ENCODE measurements around the gene SAMD3. TPM values are rescaled to one million over a fixed set of nuclear protein-coding genes. Genes with fewer than 3 reads are reported as not detected.

The SAMD3 gene
- total RNA-seq, 1 experiment from 2014 or later: 1.5 TPM

GRCh38 chr6:130115036-130115435 is 107.7 kb downstream of the SAMD3 start:
- no peaks in the 10 kb centered on the region for H3K4me1 Mint-ChIP-seq (ENCODE audit: low read depth, unreplicated experiment)
- no peaks in the 10 kb centered on the region for H3K27me3 ChIP-seq (replicated peaks; ENCODE audit: control insufficient read depth, insufficient read depth, low read length)
- no peak overlapping the region for H3K4me3 ChIP-seq (ENCODE audit: low read depth, low read length)
- no peaks in the 10 kb centered on the region for H3K4me1 ChIP-seq
- intact Hi-C loops (cut with micrococcal nuclease; ENCODE audit: unreplicated experiment): no loop called here
- no peak for DNase-seq
- H3K36me3 Mint-ChIP-seq (ENCODE audit: insufficient read depth, unreplicated experiment): no peaks in the 10 kb centered on the region
- ChIA-PET POLR2A (no interaction called here), CTCF (interaction anchor here (0.7 to 0.8 kb wide), 2 partner anchors 17 to 384 kb away, joined by 6 to 10 read pairs; no protein-coding TSS in a partner anchor)
- no peaks in the 10 kb centered on the region for H3K36me3 ChIP-seq (ENCODE audit: control insufficient read depth, insufficient read depth, low read length)
- H3K27ac Mint-ChIP-seq (ENCODE audit: unreplicated experiment): no peak overlapping the region
- no peak for TF ChIP-seq CTCF (IDR thresholded peaks at IDR 0.05; ENCODE audit: insufficient read depth in 1 of 2, low read depth in 1 of 2, low read length in 1 of 2, severe bottlenecking in 1 of 2, unreplicated experiment in 1 of 2)
- H3K4me3 Mint-ChIP-seq (ENCODE audit: unreplicated experiment): no peak overlapping the region
- no peaks in the 10 kb centered on the region for H3K27me3 Mint-ChIP-seq (ENCODE audit: insufficient read depth, unreplicated experiment)
- BruUV-seq (replicated peaks): no TSS peak
- no peaks in the 10 kb centered on the region for H3K9me3 Mint-ChIP-seq (ENCODE audit: unreplicated experiment)
- H3K9me3 ChIP-seq: no peaks in the 10 kb centered on the region

- ChIA-PET POLR2A (no interaction called here), CTCF (no interaction called here)
- TF ChIP-seq CTCF (IDR thresholded peaks at IDR 0.05; ENCODE audit: insufficient read depth in 1 of 2, low read depth in 1 of 2, low read length in 1 of 2, severe bottlenecking in 1 of 2, unreplicated experiment in 1 of 2): no peak
- no peaks in the 10 kb centered on the region for H3K9me3 ChIP-seq
- Mint-ChIP-seq H3K4me3 (ENCODE audit: unreplicated experiment) (no peak overlapping the region), H3K27ac (ENCODE audit: unreplicated experiment) (no peak overlapping the region), H3K9me3 (ENCODE audit: unreplicated experiment) (no peaks in the 10 kb centered on the region), H3K4me1 (ENCODE audit: low read depth, unreplicated experiment) (no peaks in the 10 kb centered on the region), H3K36me3 (ENCODE audit: insufficient read depth, unreplicated experiment) (no peaks in the 10 kb centered on the region), H3K27me3 (ENCODE audit: insufficient read depth, unreplicated experiment) (no peaks in the 10 kb centered on the region)
- no peaks in the 10 kb centered on the region for H3K27me3 ChIP-seq (replicated peaks; ENCODE audit: control insufficient read depth, insufficient read depth, low read length)
- no peak overlapping the region for H3K4me3 ChIP-seq (ENCODE audit: low read depth, low read length)
- intact Hi-C loops (cut with micrococcal nuclease; ENCODE audit: unreplicated experiment): no loop called here
- no peak for DNase-seq
- no peaks in the 10 kb centered on the region for H3K36me3 ChIP-seq (ENCODE audit: control insufficient read depth, insufficient read depth, low read length)
- no TSS peak for BruUV-seq (replicated peaks)
- H3K4me1 ChIP-seq: no peaks in the 10 kb centered on the region
Measured at GRCh38 chr6:130113201-130113710, 109.5 kb downstream of the SAMD3 start.

- Mint-ChIP-seq H3K27ac (ENCODE audit: unreplicated experiment) (no peak overlapping the region), H3K27me3 (ENCODE audit: insufficient read depth, unreplicated experiment) (no peaks in the 10 kb centered on the region), H3K9me3 (ENCODE audit: unreplicated experiment) (no peaks in the 10 kb centered on the region), H3K4me3 (ENCODE audit: unreplicated experiment) (no peak overlapping the region), H3K4me1 (ENCODE audit: low read depth, unreplicated experiment) (no peaks in the 10 kb centered on the region), H3K36me3 (ENCODE audit: insufficient read depth, unreplicated experiment) (no peaks in the 10 kb centered on the region)
- no peak for DNase-seq
- H3K27me3 ChIP-seq (replicated peaks; ENCODE audit: control insufficient read depth, insufficient read depth, low read length): no peaks in the 10 kb centered on the region
- BruUV-seq (replicated peaks): no TSS peak
- intact Hi-C loops (cut with micrococcal nuclease; ENCODE audit: unreplicated experiment): no loop called here
- H3K4me1 ChIP-seq: no peaks in the 10 kb centered on the region
- no peak for TF ChIP-seq CTCF (IDR thresholded peaks at IDR 0.05; ENCODE audit: insufficient read depth in 1 of 2, low read depth in 1 of 2, low read length in 1 of 2, severe bottlenecking in 1 of 2, unreplicated experiment in 1 of 2)
- ChIA-PET CTCF (no interaction called here), POLR2A (no interaction called here)
- H3K9me3 ChIP-seq: no peaks in the 10 kb centered on the region
- no peaks in the 10 kb centered on the region for H3K36me3 ChIP-seq (ENCODE audit: control insufficient read depth, insufficient read depth, low read length)
- H3K4me3 ChIP-seq (ENCODE audit: low read depth, low read length): no peak overlapping the region
Measured at GRCh38 chr6:130111031-130111430, 111.7 kb downstream of the SAMD3 start.
